ENCODE data around the gene BBS1.
"Not testable (repeated sequence)": the region's sequence is repeated elsewhere in the genome, so short reads cannot be mapped to it uniquely, and the experiment has no call there.

Gene BBS1

GRCh38 chr11:66570850-66571180 is 60.4 kb downstream of the BBS1 start:
- no peak for DNase-seq (ENCODE audit: low read depth, low spot score)

DNA sequence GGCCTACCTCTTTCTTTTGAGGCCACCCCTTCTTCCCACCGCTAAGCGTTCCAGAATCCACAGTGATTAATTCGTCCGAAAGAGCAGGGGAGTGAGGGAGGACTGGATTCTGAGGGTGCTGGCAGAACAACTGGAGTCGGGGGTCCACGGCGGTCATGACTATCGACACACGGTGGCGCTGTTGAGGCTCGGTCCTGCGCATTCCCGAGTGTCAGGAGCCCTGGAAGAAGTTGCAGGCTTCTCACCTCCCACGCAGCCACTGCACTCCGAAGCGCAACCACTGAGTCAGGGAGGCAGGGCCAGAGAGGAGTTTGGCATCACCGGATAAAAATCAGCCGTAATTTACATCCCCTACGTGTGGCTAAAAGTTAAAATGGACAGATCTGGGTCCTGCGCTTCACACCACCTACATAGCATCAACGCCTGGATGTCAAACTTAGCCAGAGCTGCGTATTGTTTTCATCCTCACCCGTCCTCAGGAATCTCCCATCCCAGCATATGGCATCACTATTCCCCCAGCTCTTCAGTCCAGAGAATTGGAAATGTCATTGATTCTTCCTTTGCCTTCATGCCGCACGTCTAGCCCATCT is 68.7 kb downstream of the BBS1 start:
- DNase-seq (ENCODE audit: low read depth, low spot score), result peak; percentile 67

GRCh38 chr11:66580803-66581202 is 70.4 kb downstream of the BBS1 start:
- DNase-seq (ENCODE audit: low read depth, low spot score), result no peak

DNA sequence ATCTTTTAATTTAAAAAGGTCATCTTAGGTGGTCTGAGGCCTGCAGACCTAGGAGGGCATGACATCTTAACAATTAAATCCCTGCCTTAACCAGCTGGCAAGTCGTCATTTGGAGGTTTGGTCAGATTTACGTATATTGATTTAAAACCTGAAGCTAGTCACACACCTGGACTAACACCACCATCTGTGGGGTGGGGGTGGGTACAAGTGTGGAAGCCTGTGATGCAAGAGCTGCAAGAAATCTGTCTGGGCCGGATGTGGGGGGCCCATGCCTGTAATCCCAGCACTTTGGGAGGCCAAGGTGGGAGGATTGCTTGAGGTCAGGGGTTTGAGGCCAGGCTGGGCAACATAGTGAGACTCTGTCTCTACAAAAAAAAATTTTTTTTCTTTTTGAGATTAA is 70.8 kb downstream of the BBS1 start:
- no peak for DNase-seq (ENCODE audit: low read depth, low spot score)

DNA sequence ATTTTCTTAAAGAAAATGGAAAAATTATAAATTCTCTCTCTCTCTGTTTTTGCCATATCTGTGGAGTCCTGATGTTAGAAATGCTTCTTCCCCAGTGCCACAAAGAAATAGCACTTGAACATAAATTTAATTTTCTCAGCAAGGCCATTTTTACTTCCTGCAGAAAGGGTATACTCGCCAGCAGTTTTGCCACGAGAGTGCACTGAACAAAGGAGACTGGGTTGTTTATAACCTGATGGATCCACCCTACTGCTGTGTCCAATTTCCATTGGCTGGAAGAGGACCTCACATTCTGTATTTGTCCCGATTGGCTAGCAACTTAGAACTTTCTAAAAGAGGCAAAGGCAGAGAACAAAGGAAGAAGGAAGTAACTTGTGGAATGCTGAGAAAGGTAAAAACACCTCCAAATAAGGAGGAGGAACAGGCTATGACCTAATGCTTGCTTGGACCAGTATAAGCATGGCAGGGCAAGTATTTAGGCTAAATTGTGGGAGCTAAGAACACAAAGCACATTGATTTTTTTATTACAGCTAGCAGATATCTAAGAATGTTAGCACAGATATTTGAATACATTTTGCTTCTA is 72.2 kb downstream of the BBS1 start:
- not testable (repeated sequence) for DNase-seq (ENCODE audit: low read depth, low spot score)
